ENCODE results near the gene USP1. TPM values are rescaled to one million over a fixed set of nuclear protein-coding genes. Genes with fewer than 3 reads are reported as not detected.

USP1 gene
- total RNA-seq, 1 experiment from 2014 or later = 64.6 TPM

- TF ChIP-seq CTCF (conservative IDR thresholded peaks at IDR 0.05) = no peak
- DNase-seq = no peak
- Histone ChIP-seq H3K14ac (ENCODE audit: insufficient read depth, low read length) (no peak overlapping the region), H3K9ac (ENCODE audit: extremely low read depth, insufficient read length, low read length) (no peak overlapping the region), H3K79me1 (ENCODE audit: insufficient read depth, low read depth, low read length, poor library complexity, severe bottlenecking) (no peaks in the 10 kb centered on the region), H2BK20ac (ENCODE audit: low read depth, low read length, poor library complexity, severe bottlenecking) (no peak overlapping the region), H3K23ac (ENCODE audit: insufficient read length, low read depth, low read length) (no peak overlapping the region), H3K27ac (ENCODE audit: insufficient read length, low read depth, low read length) (no peak overlapping the region), H2AK5ac (ENCODE audit: insufficient read length, low read length) (no peak overlapping the region), H3K4ac (ENCODE audit: low read depth, low read length) (no peak overlapping the region), H4K91ac (ENCODE audit: insufficient read length, low read depth, low read length) (no peak overlapping the region), H3K23me2 (ENCODE audit: insufficient read length, low read depth, low read length, poor library complexity, severe bottlenecking) (peaks cover 16% of the 10 kb centered on the region), H4K5ac (ENCODE audit: insufficient read length, low read depth, low read length) (no peak overlapping the region), H3K18ac (ENCODE audit: insufficient read length, low read depth, low read length) (no peak overlapping the region), H2AFZ (ENCODE audit: low read length) (no peak overlapping the region), H3T11ph (ENCODE audit: low read length) (no peak overlapping the region), H3K9me3 (ENCODE audit: control insufficient read depth, low read depth, low read length) (no peaks in the 10 kb centered on the region), H3K4me2 (ENCODE audit: insufficient read depth, insufficient read length, low read length) (no peak overlapping the region), H3K27me3 (ENCODE audit: insufficient read depth, low read length) (no peaks in the 10 kb centered on the region), H2BK120ac (ENCODE audit: low read depth, low read length, poor library complexity, severe bottlenecking) (no peak overlapping the region), H4K8ac (replicated peaks; ENCODE audit: insufficient read length, low read depth, low read length) (no peak overlapping the region), H3K56ac (ENCODE audit: insufficient read length, low read depth, low read length) (no peak overlapping the region), H2BK5ac (ENCODE audit: insufficient read length, low read length) (no peak overlapping the region), H3K79me2 (ENCODE audit: insufficient read depth, low read length) (peaks cover 15% of the 10 kb centered on the region), H2BK15ac (ENCODE audit: low read depth, low read length) (no peak overlapping the region), H4K20me1 (ENCODE audit: control insufficient read depth, insufficient read depth, insufficient read length) (no peaks in the 10 kb centered on the region), H2BK12ac (ENCODE audit: insufficient read length, low read depth, low read length) (no peak overlapping the region), H3K4me1 (ENCODE audit: insufficient read depth, low read length) (no peaks in the 10 kb centered on the region)
- peak overlapping the region in 1 of 2 experiments; percentile 88; a peak in 1 of 5 replicates for H3K4me3 Mint-ChIP-seq
- peak overlapping the region in 1 of 3 experiments; percentile 74; a peak in 1 of 7 replicates for H3K27ac Mint-ChIP-seq
- H3K27me3 Mint-ChIP-seq (ENCODE audit: low read depth) = peaks cover 3% of the 10 kb centered on the region; the same call in 1 of the 2 replicates
- no CpG with 5 or more reads among the region's 10 CpGs for WGBS (ENCODE audit: extremely low coverage, insufficient read length, low lambda C conversion rate)
- H3K36me3 Mint-ChIP-seq (ENCODE audit: insufficient read depth in 1 of 3, low read depth in 3 of 3) = peaks cover 0 to 4% (median 0%) of the 10 kb centered on the region in 3 experiments; a peak in 3 of 7 replicates
- H3K4me1 Mint-ChIP-seq = peaks cover 13 to 15% of the 10 kb centered on the region in 2 experiments
- no peaks in the 10 kb centered on the region for H3K9me3 Mint-ChIP-seq
Measured at GRCh38 chr1:62433861-62434617, 2.8 kb upstream of the USP1 start.

Measured in H9 (cell line).